H1 (cell line): ENCODE data around the gene PDZD2. TPM values are rescaled to one million over a fixed set of nuclear protein-coding genes. Genes with fewer than 3 reads are reported as not detected.

Source experiments
- CBX5 ChIP-seq: fragments of 300-800, 300-1000 bp; sonication (generic); IDR thresholded peaks from 2 replicates; pipeline ENCODE4 v1.7.1; 2016; ENCODE audit warnings: antibody characterized with exemption, low read length, low read depth
- CHD2 ChIP-seq: IDR thresholded peaks from 2 replicates; pipeline ENCODE4 v1.6.1; 2012; ENCODE audit warnings: low read length, improper control_type of control experiment
- KDM4A ChIP-seq: IDR thresholded peaks from one replicate; pipeline ENCODE4 v1.7.1; 2012; ENCODE audit warnings: low read depth, mild to moderate bottlenecking, moderate library complexity, low read length, inconsistent platforms; ENCODE audit not compliant: severe bottlenecking
- NANOG ChIP-seq: IDR thresholded peaks from 2 replicates; pipeline ENCODE4 v1.6.1; 2011; ENCODE audit warnings: low read length, low read depth, mild to moderate bottlenecking, inconsistent platforms; ENCODE audit not compliant: insufficient read depth, poor library complexity, severe bottlenecking
- POLR2AphosphoS5 ChIP-seq: IDR thresholded peaks from 2 replicates; pipeline ENCODE4 v1.6.1; 2011; ENCODE audit warnings: low read depth, low read length
- SAP30 ChIP-seq: fragments of 300-600 bp; sonication (generic); IDR thresholded peaks from 2 replicates; pipeline ENCODE4 v1.7.1; 2012; ENCODE audit warnings: low read length, moderate library complexity, mild to moderate bottlenecking, inconsistent platforms; ENCODE audit not compliant: insufficient read depth, insufficient replicate concordance
- TEAD4 ChIP-seq: IDR thresholded peaks from 2 replicates; pipeline ENCODE4 v1.6.1; 2012; ENCODE audit warnings: low read depth, low read length, inconsistent platforms, mixed read lengths
- polyA plus RNA-seq, 7 experiments: library from polyadenylated mRNA; depleted of rRNA in 3 of 7; stranded (reverse) in 5 of 7; unstranded in 2 of 7; fragments of >200 nt in 5 of 7; fragments of 200-250 nt in 2 of 7; gene quantifications; 1 replicate in 5 of 7; 2 replicates in 1 of 7; 4 replicates in 1 of 7; pipeline versions ENCODE4 v1.2.1 to v1.2.3, GENCODE V29; 2011 to 2013; ENCODE audit warnings: missing spikeins in 2 of 7, mixed read lengths in 2 of 7
- total RNA-seq: library from RNA; stranded (reverse); fragmentation: NEBNext Ultra II Directional; extraction: Animal tissue kit (Norgen Biotek cat#: 25700); gene quantifications from 2 replicates; pipeline ENCODE4 v1.2.1, GENCODE V29; 2021
- TF ChIP-seq, protein P1 (sequence below): IDR thresholded peaks from 2 replicates; pipeline ENCODE4 v1.6.1; 2012; ENCODE audit warnings: inconsistent platforms

The PDZD2 gene
- total and polyA plus RNA-seq, 2 of the 8 experiments (the other 6 are each of a cell fraction or from before 2014, with no cell fraction given), result 1.2 to 6.8 TPM

DNA sequence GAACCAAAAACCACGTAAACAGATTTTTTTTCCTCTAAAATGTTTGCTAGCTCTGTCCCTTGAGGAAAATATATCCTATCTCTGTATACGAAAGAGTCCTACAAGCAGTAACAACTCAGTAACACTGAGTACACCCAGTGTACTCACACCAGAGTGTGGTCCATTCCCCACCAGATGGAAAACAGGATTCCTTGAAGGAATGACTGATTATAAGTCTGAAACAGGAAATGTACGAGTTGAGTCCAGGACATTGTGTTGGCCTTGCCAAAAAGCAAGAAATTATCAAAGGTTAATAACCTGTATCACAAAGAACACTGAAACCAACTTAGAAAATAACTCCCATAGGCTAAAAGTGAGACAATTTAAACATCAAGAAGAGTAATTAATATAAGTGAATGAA is 514.8 kb downstream of the PDZD2 start (continued):
- no peak for TF ChIP-seq KDM4A
- no peak for TF ChIP-seq POLR2AphosphoS5
- TF ChIP-seq SAP30, result no peak
- no peak for TF ChIP-seq NANOG
- TF ChIP-seq TEAD4, result no peak
- no peak for TF ChIP-seq CHD2
- TF ChIP-seq, protein P1, sequence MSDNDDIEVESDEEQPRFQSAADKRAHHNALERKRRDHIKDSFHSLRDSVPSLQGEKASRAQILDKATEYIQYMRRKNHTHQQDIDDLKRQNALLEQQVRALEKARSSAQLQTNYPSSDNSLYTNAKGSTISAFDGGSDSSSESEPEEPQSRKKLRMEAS, result no peak
- no peak for TF ChIP-seq CBX5
- TF ChIP-seq, all 59 proteins: peak for 0
